Right lobe of liver (tissue), 4 donors: Measurements from ENCODE around the gene PRSS27.

Experiments used
- POLR2A ChIP-seq: fragments of 450-650 bp; IDR thresholded peaks from one replicate; pipeline ENCODE4 v1.6.1; 2017; ENCODE audit warnings: antibody characterized with exemption, mild to moderate bottlenecking
- TF ChIP-seq, protein P1 (sequence below), 4 donors: fragments of 200-600 bp in 3 of 4; fragments of 450-650 bp in 1 of 4; IDR thresholded peaks; one replicate each; pipeline versions ENCODE4 v1.5.1 to v1.8.0; 2016 to 2022; ENCODE audit warnings: antibody characterized with exemption in 4 of 4, mild to moderate bottlenecking in 2 of 4
- donor health status: DM: no; HTN: no; CAD: no.
- donor health status: DM: no; HTN: no; CAD: no.
- donor health status: DM: no; HTN: yes; CAD: no.

DNA sequence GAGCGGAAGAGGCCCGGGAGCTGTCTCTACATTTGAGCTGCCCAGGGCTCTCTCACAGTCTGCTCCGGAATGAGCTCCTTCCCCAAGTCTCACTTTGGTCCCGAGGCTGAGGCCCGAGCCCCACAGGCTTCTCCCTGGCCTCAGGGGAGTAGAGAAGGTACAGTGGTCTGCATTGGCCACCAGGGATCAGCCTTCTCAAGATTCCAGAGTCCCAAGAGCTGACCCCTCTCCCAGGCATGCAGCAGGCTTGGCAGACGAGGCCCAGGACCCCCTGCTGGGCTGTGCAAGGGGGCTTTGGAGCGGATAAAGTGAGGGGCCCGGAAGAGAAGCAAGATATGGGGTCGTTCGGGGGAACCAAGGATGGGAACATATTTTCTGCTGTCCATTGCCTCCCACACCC lies 3.1 kb downstream of the PRSS27 start:
- TF ChIP-seq, protein P1, sequence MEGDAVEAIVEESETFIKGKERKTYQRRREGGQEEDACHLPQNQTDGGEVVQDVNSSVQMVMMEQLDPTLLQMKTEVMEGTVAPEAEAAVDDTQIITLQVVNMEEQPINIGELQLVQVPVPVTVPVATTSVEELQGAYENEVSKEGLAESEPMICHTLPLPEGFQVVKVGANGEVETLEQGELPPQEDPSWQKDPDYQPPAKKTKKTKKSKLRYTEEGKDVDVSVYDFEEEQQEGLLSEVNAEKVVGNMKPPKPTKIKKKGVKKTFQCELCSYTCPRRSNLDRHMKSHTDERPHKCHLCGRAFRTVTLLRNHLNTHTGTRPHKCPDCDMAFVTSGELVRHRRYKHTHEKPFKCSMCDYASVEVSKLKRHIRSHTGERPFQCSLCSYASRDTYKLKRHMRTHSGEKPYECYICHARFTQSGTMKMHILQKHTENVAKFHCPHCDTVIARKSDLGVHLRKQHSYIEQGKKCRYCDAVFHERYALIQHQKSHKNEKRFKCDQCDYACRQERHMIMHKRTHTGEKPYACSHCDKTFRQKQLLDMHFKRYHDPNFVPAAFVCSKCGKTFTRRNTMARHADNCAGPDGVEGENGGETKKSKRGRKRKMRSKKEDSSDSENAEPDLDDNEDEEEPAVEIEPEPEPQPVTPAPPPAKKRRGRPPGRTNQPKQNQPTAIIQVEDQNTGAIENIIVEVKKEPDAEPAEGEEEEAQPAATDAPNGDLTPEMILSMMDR (IDR thresholded peaks at IDR 0.05) = no peak
- no peak for TF ChIP-seq POLR2A
